Endothelial cell of umbilical vein (primary cell): ENCODE data around the gene ANXA9.

Experiments
- CTCF ChIP-seq, 2 donors: IDR thresholded peaks; 1 replicate in 1 of 2; 2 replicates in 1 of 2; pipeline ENCODE4 v1.5.1; 2011; ENCODE audit warnings: low read length in 2 of 2, mild to moderate bottlenecking in 2 of 2, moderate library complexity in 2 of 2, control low read depth in 1 of 2, inconsistent platforms in 1 of 2, low read depth in 1 of 2; ENCODE audit not compliant: insufficient read depth in 1 of 2; ENCODE audit errors: extremely low read depth in 1 of 2
- POLR2AphosphoS5 ChIP-seq: IDR thresholded peaks from 2 replicates; pipeline ENCODE4 v1.6.1; 2012; ENCODE audit warnings: low read depth, mild to moderate bottlenecking, control low read depth, low read length, moderate library complexity; ENCODE audit not compliant: insufficient read depth

GRCh38 chr1:150973258-150973835 is 8.7 kb upstream of the ANXA9 start:
- TF ChIP-seq CTCF (IDR thresholded peaks at IDR 0.05; ENCODE audit: extremely low read depth in 1 of 2, insufficient read depth in 1 of 2, low read depth in 1 of 2, low read length in 2 of 2) (no peak), POLR2AphosphoS5 (no peak)
